Gastroesophageal sphincter (tissue), 4 donors: ENCODE measurements around the gene LAD1. TPM values are rescaled to one million over a fixed set of nuclear protein-coding genes. Genes with fewer than 3 reads are reported as not detected.
A peak's percentile ranks its signal among the peaks of the same experiment; 100 is the strongest.

Source experiments
- ATAC-seq: fragments of 150-250 bp; one replicate; pipeline ENCODE4 v1.9.1; 2016; ENCODE audit warnings: mild to moderate bottlenecking, moderate library complexity
- H3K27ac ChIP-seq, 4 donors: fragments of 200-600 bp; sonication (generic) in 3 of 4; 1 replicate in 3 of 4; 2 replicates in 1 of 4; pipeline ENCODE4 v1.5.1; 2016 to 2019
- H3K27me3 ChIP-seq: fragments of 200-600 bp; sonication (generic); one replicate; pipeline ENCODE4 v1.5.1; 2019
- H3K36me3 ChIP-seq, 2 donors: fragments of 200-600 bp; sonication (generic); one replicate each; pipeline ENCODE4 v1.5.1; 2019; ENCODE audit warnings: control low read depth in 1 of 2
- H3K4me1 ChIP-seq, 3 donors: fragments of 200-600 bp; sonication (generic); 1 replicate in 2 of 3; 2 replicates in 1 of 3; pipeline ENCODE4 v1.5.1; 2016 to 2019; ENCODE audit warnings: control low read depth in 2 of 3
- H3K4me3 ChIP-seq, 2 donors: fragments of 200-600 bp; sonication (generic); one replicate each; pipeline ENCODE4 v1.5.1; 2019; ENCODE audit warnings: mild to moderate bottlenecking in 1 of 2, moderate library complexity in 1 of 2
- H3K9me3 ChIP-seq, 3 donors: fragments of 200-600 bp; sonication (generic); one replicate each; pipeline ENCODE4 v1.5.1; 2017 to 2019; ENCODE audit warnings: control low read depth in 2 of 3
- EP300 ChIP-seq: sonication (generic); formaldehyde crosslinking; IDR thresholded peaks from one replicate; pipeline ENCODE4 v1.6.1; 2017; ENCODE audit warnings: antibody characterized with exemption, mild to moderate bottlenecking
- POLR2A ChIP-seq, 2 donors: fragments of 450-650 bp; IDR thresholded peaks; one replicate each; pipeline ENCODE4 v1.6.1; 2017; ENCODE audit warnings: antibody characterized with exemption in 2 of 2, mild to moderate bottlenecking in 2 of 2, moderate library complexity in 1 of 2
- POLR2AphosphoS5 ChIP-seq: sonication (generic); formaldehyde crosslinking; IDR thresholded peaks from one replicate; pipeline ENCODE4 v1.6.1; 2017; ENCODE audit warnings: antibody characterized with exemption
- WGBS, 2 donors: methylation state at CpG; one replicate each; pipeline ENCODE4 v1.1.5; 2018; ENCODE audit warnings: low coverage in 1 of 2; 5-methylcytosine and 5-hydroxymethylcytosine counted together
- total RNA-seq, 4 donors: library from RNA; depleted of rRNA; stranded (reverse); fragments of >200 nt; gene quantifications; one replicate each; pipeline ENCODE4 v1.1.0, GENCODE V29; 2016
- TF ChIP-seq, protein P1 (sequence below), 4 experiments: fragments of 200-600 bp in 2 of 4; fragments of 450-650 bp in 2 of 4; sonication (generic) in 1 of 4; IDR thresholded peaks; one replicate each; pipeline ENCODE4 v1.5.1; 2017 to 2019; ENCODE audit warnings: antibody characterized with exemption in 4 of 4, mild to moderate bottlenecking in 2 of 4, moderate library complexity in 2 of 4

Gene LAD1
- total RNA-seq, 4 donors from 2014 or later, result 1.2 to 24.1 (median 1.9) TPM

DNA sequence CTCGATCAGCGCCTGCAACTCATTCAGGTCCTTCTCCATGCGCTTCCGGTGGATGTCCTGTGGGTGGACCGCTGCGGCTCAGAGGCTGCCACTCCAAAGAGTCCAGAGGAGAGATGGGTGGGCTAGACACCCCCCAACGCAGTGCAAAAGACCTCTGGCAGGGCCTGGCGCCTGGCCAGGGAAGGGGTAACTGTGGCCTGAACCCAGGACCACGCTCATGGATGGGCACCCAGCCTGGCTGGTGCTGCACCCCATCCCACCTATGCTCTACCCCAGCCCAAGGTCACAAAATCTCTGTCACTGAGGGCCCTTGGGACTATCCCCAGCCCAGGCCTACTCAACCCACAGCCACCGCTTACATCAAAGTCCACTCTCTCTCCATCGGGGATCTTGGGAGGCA, 33.9 kb downstream of the LAD1 start:
- Histone ChIP-seq H3K36me3 (no peaks in the 10 kb centered on the region), H3K9me3 (no peaks in the 10 kb centered on the region), H3K4me3 (no peak overlapping the region), H3K27me3 (peaks cover 45% of the 10 kb centered on the region), H3K4me1 (no peaks in the 10 kb centered on the region), H3K27ac (no peak overlapping the region)
- no peak for TF ChIP-seq POLR2AphosphoS5
- no peak for TF ChIP-seq POLR2A (IDR thresholded peaks at IDR 0.05)
- TF ChIP-seq, protein P1, sequence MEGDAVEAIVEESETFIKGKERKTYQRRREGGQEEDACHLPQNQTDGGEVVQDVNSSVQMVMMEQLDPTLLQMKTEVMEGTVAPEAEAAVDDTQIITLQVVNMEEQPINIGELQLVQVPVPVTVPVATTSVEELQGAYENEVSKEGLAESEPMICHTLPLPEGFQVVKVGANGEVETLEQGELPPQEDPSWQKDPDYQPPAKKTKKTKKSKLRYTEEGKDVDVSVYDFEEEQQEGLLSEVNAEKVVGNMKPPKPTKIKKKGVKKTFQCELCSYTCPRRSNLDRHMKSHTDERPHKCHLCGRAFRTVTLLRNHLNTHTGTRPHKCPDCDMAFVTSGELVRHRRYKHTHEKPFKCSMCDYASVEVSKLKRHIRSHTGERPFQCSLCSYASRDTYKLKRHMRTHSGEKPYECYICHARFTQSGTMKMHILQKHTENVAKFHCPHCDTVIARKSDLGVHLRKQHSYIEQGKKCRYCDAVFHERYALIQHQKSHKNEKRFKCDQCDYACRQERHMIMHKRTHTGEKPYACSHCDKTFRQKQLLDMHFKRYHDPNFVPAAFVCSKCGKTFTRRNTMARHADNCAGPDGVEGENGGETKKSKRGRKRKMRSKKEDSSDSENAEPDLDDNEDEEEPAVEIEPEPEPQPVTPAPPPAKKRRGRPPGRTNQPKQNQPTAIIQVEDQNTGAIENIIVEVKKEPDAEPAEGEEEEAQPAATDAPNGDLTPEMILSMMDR (IDR thresholded peaks at IDR 0.05), result no peak
- TF ChIP-seq EP300, result no peak
- ATAC-seq, result no peak
- no CpG with 5 or more reads among the region's 11 CpGs for WGBS, 2 donors

DNA sequence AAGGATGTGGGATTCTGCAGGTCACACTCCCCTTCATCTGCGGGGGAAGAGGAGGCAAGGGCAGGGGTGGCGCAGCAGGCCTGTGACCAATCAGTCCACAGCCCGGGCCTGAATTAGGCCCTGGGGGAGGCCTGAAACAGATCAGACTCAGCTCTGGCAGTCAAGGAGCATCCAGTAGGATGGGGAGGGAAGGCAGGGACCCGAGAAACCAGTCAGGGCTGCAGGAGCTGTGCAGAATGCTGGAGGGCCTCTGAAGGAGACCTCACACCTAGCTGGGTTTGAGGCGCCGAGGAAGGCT, 34.4 kb downstream of the LAD1 start:
- H3K36me3 ChIP-seq, result no peaks in the 10 kb centered on the region
- H3K9me3 ChIP-seq, result no peaks in the 10 kb centered on the region
- 72 to 100% methylated on average over 1 to 4 of the region's 6 CpGs for WGBS, 2 donors
- peaks cover 42% of the 10 kb centered on the region for H3K27me3 ChIP-seq
- H3K4me3 ChIP-seq, result no peak overlapping the region
- TF ChIP-seq POLR2A (IDR thresholded peaks at IDR 0.05) (no peak), EP300 (no peak), POLR2AphosphoS5 (no peak)
- TF ChIP-seq, protein P1 (IDR thresholded peaks at IDR 0.05), result no peak
- no peak overlapping the region for H3K27ac ChIP-seq
- no peaks in the 10 kb centered on the region for H3K4me1 ChIP-seq
- no peak for ATAC-seq

DNA sequence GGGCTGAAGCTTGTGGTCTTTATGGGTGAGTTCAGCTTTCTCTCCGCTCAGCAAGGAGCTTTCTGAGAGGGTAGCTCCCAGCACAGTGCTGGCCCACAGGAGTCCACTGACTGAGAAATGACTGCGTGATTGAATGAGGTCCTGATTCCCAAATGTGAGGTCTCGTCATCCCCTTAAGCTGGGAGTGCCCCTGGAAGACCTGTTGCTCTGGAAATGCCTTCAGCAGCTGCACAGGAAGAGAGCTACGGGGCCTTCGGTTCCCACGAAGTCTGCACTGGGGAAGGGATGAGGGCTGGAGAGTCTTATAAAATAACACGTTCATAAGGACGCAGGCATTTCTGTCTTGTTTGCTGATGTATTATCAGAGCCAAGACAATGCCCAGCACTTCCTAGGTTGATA, 35.7 kb downstream of the LAD1 start:
- H3K27ac ChIP-seq, result no peak overlapping the region
- ATAC-seq, result no peak
- no peak for TF ChIP-seq POLR2AphosphoS5
- H3K4me3 ChIP-seq, result no peak overlapping the region
- no peaks in the 10 kb centered on the region for H3K9me3 ChIP-seq
- H3K4me1 ChIP-seq, result no peaks in the 10 kb centered on the region
- H3K36me3 ChIP-seq, result no peaks in the 10 kb centered on the region
- WGBS, 2 donors, result 72 to 73% methylated on average over 4 to 6 of the region's 8 CpGs
- H3K27me3 ChIP-seq, result peaks cover 37% of the 10 kb centered on the region

DNA sequence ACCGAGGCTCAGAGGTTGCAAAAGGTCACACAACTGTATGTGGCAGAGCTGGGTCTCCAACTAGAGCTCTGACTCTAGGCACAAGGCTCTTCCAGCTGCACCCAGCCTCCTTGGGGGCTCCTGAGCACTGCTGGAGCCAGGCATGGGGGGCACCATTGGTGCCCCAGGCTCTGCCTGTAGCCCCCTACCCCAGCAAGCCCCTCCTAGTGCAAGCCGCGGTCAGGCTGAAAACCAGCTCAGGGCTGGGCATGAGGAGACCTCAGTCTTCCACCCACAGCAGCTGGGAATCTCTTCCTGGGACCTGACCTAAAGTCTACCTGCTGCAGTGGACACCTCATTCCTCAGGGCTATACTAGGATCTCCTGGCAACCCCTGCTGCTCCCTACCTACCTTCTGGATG, 36.2 kb downstream of the LAD1 start:
- TF ChIP-seq, protein P1 (IDR thresholded peaks at IDR 0.05), result no peak
- TF ChIP-seq EP300, result no peak
- no peak for TF ChIP-seq POLR2A (IDR thresholded peaks at IDR 0.05)
- TF ChIP-seq POLR2AphosphoS5, result no peak
- H3K36me3 ChIP-seq, result no peaks in the 10 kb centered on the region
- H3K4me3 ChIP-seq, result no peak overlapping the region
- no CpG with 5 or more reads among the region's 3 CpGs for WGBS, 2 donors
- no peaks in the 10 kb centered on the region for H3K9me3 ChIP-seq
- ATAC-seq, result no peak
- no peaks in the 10 kb centered on the region for H3K4me1 ChIP-seq
- peaks cover 32% of the 10 kb centered on the region for H3K27me3 ChIP-seq
- no peak overlapping the region for H3K27ac ChIP-seq

DNA sequence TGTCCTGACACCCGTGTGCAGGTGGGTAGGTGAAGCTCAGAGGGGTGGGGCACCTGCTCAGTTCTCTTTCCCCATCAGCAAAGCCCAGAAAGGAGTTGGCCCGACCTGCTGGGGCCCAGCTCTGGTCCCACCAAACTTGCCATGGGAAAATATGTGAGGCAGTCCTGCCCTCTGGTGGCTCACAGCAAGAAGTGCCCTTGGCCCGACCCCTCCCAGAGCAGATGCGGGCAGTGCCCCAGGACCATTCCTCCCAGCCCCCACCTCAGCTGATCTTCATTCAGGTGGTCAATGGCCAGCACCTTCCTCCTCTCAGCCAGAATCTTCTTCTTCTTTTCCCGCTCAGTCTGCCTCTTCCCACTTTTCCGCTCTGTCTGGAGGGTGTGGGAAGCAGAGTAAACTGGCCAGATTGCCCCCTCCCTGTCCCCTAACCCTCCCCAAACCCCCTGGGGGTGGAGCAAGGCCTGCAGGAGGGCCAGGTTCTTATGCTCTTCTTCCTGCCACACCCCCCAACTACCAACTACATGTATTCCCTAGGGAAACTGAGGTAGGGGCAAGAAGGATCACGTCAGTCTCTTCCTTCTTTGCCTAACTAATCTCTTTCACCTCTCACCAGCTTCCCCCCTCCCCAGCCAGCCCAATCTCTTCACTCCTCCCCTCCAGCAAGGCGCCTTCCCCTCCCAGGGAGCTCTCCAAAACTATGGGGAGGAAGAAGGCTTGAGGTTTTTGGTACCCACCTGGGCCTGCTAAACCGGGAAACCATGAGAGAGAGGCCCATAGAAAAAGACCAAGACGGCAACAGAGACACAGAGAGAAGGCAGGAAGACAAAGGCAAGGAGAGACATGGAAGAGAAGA, 37.2 kb downstream of the LAD1 start:
- Histone ChIP-seq H3K36me3 (no peaks in the 10 kb centered on the region), H3K4me1 (no peaks in the 10 kb centered on the region), H3K27ac (no peak overlapping the region), H3K9me3 (no peaks in the 10 kb centered on the region), H3K27me3 (peaks cover 29% of the 10 kb centered on the region), H3K4me3 (no peak overlapping the region)
- TF ChIP-seq, protein P1 (IDR thresholded peaks at IDR 0.05), result peak in 3 of 4 experiments; percentile 63 to 81 (median 77)
- no peak for TF ChIP-seq EP300
- WGBS, 2 donors, result 53% methylated on average over 7 of the region's 10 CpGs; no CpG with 5 or more reads in 1 of the 2 donors
- ATAC-seq, result no peak
